Prostate gland (tissue), 2 donors: ENCODE results near the gene TMEM91.

Experiments
- POLR2A ChIP-seq: fragments of 450-650 bp; IDR thresholded peaks from one replicate; pipeline ENCODE4 v1.6.1; 2016; ENCODE audit warnings: antibody characterized with exemption, mild to moderate bottlenecking
- POLR2AphosphoS5 ChIP-seq: sonication (generic); formaldehyde crosslinking; IDR thresholded peaks from one replicate; pipeline ENCODE4 v1.6.1; 2017; ENCODE audit warnings: antibody characterized with exemption
- TF ChIP-seq, protein P1 (sequence below), 4 experiments: fragments of 200-600 bp in 2 of 4; fragments of 450-650 bp in 2 of 4; sonication (generic) in 2 of 4; IDR thresholded peaks; 1 replicate in 3 of 4; 2 replicates in 1 of 4; pipeline ENCODE4 v1.5.1; 2016 to 2019; ENCODE audit warnings: antibody characterized with exemption in 4 of 4, mild to moderate bottlenecking in 2 of 4, moderate library complexity in 2 of 4

DNA sequence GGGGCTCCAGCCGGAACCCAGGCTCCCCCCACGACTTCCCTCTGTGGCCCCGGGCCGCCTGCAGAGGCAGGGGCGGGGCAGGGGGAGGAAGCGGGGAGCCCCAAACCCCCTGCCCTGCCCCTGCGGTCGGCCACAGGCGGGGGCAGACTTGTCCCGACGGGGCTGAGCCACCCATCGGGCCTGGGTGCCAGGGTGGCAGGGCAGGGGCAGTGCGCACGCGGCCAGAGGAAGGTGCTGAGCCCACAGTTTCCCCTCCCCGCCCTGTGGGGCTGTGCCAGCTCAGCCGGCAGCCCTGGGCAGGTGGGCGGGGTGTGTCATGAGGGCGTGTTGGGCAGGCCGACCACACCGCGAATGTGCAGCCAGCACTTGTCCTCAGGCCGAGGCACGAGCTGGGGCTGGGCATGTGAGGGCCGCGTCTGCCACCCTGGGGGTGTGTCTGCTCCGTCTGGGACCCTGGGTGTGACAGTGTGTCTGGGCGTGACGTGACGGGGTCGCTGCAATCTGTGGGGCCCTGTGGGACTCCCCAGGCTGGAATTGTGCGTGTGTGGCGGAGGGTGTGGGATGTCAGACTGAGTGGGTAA is 48.7 kb upstream of the TMEM91 start:
- TF ChIP-seq, protein P1, sequence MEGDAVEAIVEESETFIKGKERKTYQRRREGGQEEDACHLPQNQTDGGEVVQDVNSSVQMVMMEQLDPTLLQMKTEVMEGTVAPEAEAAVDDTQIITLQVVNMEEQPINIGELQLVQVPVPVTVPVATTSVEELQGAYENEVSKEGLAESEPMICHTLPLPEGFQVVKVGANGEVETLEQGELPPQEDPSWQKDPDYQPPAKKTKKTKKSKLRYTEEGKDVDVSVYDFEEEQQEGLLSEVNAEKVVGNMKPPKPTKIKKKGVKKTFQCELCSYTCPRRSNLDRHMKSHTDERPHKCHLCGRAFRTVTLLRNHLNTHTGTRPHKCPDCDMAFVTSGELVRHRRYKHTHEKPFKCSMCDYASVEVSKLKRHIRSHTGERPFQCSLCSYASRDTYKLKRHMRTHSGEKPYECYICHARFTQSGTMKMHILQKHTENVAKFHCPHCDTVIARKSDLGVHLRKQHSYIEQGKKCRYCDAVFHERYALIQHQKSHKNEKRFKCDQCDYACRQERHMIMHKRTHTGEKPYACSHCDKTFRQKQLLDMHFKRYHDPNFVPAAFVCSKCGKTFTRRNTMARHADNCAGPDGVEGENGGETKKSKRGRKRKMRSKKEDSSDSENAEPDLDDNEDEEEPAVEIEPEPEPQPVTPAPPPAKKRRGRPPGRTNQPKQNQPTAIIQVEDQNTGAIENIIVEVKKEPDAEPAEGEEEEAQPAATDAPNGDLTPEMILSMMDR (IDR thresholded peaks at IDR 0.05): no peak
- peak; percentile 32 for TF ChIP-seq POLR2AphosphoS5
- peak; percentile 23 for TF ChIP-seq POLR2A
